Measurements from ENCODE around the gene AASS. TPM values are rescaled to one million over a fixed set of nuclear protein-coding genes. Genes with fewer than 3 reads are reported as not detected.

The AASS gene
- total RNA-seq, 2 donors from 2014 or later, result 4.3 to 4.6 TPM

- no peak for TF ChIP-seq CTCF (IDR thresholded peaks at IDR 0.05)
- no peak for DNase-seq
- no peaks in the 10 kb centered on the region for H3K27me3 ChIP-seq
- H3K27ac ChIP-seq, result no peak overlapping the region
- H3K9ac ChIP-seq (ENCODE audit: low read depth in 2 of 2, low read length in 2 of 2), result no peak overlapping the region
- no peaks in the 10 kb centered on the region for H3K4me1 ChIP-seq
- no peak overlapping the region for H3K4me3 ChIP-seq
- H3K36me3 ChIP-seq, result no peaks in the 10 kb centered on the region
- H3K9me3 ChIP-seq, result no peaks in the 10 kb centered on the region
- intact Hi-C loops (cut with DNase I), result no loop called here
These were observed 25.3 kb downstream of the AASS start for GRCh38 chr7:122118757-122119156.

- Histone ChIP-seq H3K4me1 (no peaks in the 10 kb centered on the region), H3K27ac (no peak overlapping the region), H3K9ac (ENCODE audit: low read depth in 2 of 2, low read length in 2 of 2) (no peak overlapping the region), H3K4me3 (no peak overlapping the region), H3K36me3 (no peaks in the 10 kb centered on the region), H3K9me3 (no peaks in the 10 kb centered on the region), H3K27me3 (no peaks in the 10 kb centered on the region)
- DNase-seq, result no peak
- intact Hi-C loops (cut with DNase I), result no loop called here
- TF ChIP-seq CTCF (IDR thresholded peaks at IDR 0.05), result no peak
These were observed 41.0 kb downstream of the AASS start for GRCh38 chr7:122103064-122103463.

GRCh38 chr7:122100021-122100420 is 44.0 kb downstream of the AASS start:
- no peaks in the 10 kb centered on the region for H3K36me3 ChIP-seq
- TF ChIP-seq CTCF (IDR thresholded peaks at IDR 0.05), result no peak
- intact Hi-C loops (cut with DNase I), result no loop called here

GRCh38 chr7:122095642-122096041 is 48.4 kb downstream of the AASS start:
- Histone ChIP-seq H3K36me3 (no peaks in the 10 kb centered on the region), H3K4me3 (no peak overlapping the region), H3K9me3 (no peaks in the 10 kb centered on the region), H3K4me1 (no peaks in the 10 kb centered on the region), H3K27ac (no peak overlapping the region), H3K27me3 (no peaks in the 10 kb centered on the region), H3K9ac (ENCODE audit: low read depth in 2 of 2, low read length in 2 of 2) (no peak overlapping the region)
- no peak for TF ChIP-seq CTCF (IDR thresholded peaks at IDR 0.05)
- intact Hi-C loops (cut with DNase I), result no loop called here
- DNase-seq, result no peak

More at GRCh38 chr7:122100021-122100420, 44.0 kb downstream of the AASS start:
- Histone ChIP-seq H3K9ac (ENCODE audit: low read depth in 2 of 2, low read length in 2 of 2) (no peak overlapping the region), H3K27ac (no peak overlapping the region), H3K9me3 (no peaks in the 10 kb centered on the region), H3K27me3 (no peaks in the 10 kb centered on the region), H3K4me1 (no peaks in the 10 kb centered on the region), H3K4me3 (no peak overlapping the region)
- no peak for DNase-seq

- no peaks in the 10 kb centered on the region for H3K36me3 ChIP-seq
- no peak for TF ChIP-seq CTCF (IDR thresholded peaks at IDR 0.05)
- no peaks in the 10 kb centered on the region for H3K4me1 ChIP-seq
- intact Hi-C loops (cut with DNase I), result loop anchor here (5.0 kb wide), 1 partner anchor 438 kb away; no protein-coding TSS in a partner anchor
- no peak overlapping the region for H3K27ac ChIP-seq
- no peak overlapping the region for H3K4me3 ChIP-seq
- no peak overlapping the region for H3K9ac ChIP-seq (ENCODE audit: low read depth in 2 of 2, low read length in 2 of 2)
- H3K27me3 ChIP-seq, result no peaks in the 10 kb centered on the region
- no peaks in the 10 kb centered on the region for H3K9me3 ChIP-seq
- no peak for DNase-seq
These were observed 49.5 kb downstream of the AASS start for GRCh38 chr7:122094549-122094948.

Measured in colonic mucosa (tissue), 4 donors.